Astrocyte of the spinal cord (primary cell): ENCODE results near the gene PRKG1.

Experiments
- DNase-seq: peaks from one replicate; pipeline ENCODE4 v3.0.0; 2011; ENCODE audit warnings: low read depth, low spot score
- H3K4me3 ChIP-seq: 2 replicates; pipeline ENCODE4 v1.5.1; 2011; ENCODE audit warnings: low read depth, mild to moderate bottlenecking, low read length, moderate library complexity
- in situ Hi-C: cut with HindIII; loops from 2 replicates; pipeline ENCODE4 v1.10.0; 2017; ENCODE audit warnings: low sequenced_read_pairs
- TF ChIP-seq, protein P1 (sequence below): IDR thresholded peaks from 2 replicates; pipeline ENCODE4 v1.5.1; 2012; ENCODE audit warnings: low read depth, mild to moderate bottlenecking, low read length, inconsistent platforms

The PRKG1 gene

GRCh38 chr10:52078397-52078937, 1004.2 kb downstream of the PRKG1 start:
- TF ChIP-seq, protein P1, sequence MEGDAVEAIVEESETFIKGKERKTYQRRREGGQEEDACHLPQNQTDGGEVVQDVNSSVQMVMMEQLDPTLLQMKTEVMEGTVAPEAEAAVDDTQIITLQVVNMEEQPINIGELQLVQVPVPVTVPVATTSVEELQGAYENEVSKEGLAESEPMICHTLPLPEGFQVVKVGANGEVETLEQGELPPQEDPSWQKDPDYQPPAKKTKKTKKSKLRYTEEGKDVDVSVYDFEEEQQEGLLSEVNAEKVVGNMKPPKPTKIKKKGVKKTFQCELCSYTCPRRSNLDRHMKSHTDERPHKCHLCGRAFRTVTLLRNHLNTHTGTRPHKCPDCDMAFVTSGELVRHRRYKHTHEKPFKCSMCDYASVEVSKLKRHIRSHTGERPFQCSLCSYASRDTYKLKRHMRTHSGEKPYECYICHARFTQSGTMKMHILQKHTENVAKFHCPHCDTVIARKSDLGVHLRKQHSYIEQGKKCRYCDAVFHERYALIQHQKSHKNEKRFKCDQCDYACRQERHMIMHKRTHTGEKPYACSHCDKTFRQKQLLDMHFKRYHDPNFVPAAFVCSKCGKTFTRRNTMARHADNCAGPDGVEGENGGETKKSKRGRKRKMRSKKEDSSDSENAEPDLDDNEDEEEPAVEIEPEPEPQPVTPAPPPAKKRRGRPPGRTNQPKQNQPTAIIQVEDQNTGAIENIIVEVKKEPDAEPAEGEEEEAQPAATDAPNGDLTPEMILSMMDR: no peak
- no peak for DNase-seq
- in situ Hi-C loops: no loop called here
- H3K4me3 ChIP-seq: no peak overlapping the region

DNA sequence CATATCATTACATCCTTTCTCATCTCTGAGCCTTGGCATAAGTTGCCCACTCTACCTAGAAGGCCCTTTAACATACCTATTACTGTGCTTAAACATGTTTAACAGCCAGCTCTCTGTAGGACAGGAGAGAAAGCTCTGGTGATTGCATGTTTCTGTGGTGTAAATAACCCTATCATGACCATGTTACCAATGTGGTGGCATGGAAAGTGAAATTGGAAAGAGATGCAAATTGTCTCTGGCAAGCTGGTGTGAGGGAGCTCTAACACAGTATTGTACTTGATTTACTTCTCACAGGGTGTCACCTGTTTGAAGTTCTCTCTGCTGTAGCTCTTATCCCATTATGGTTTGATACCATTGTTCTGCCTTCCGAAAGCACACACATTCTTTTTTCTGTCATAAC, 1008.0 kb downstream of the PRKG1 start:
- DNase-seq: no peak
- TF ChIP-seq, protein P1: no peak
- no peak overlapping the region for H3K4me3 ChIP-seq
- in situ Hi-C loops: no loop called here

DNA sequence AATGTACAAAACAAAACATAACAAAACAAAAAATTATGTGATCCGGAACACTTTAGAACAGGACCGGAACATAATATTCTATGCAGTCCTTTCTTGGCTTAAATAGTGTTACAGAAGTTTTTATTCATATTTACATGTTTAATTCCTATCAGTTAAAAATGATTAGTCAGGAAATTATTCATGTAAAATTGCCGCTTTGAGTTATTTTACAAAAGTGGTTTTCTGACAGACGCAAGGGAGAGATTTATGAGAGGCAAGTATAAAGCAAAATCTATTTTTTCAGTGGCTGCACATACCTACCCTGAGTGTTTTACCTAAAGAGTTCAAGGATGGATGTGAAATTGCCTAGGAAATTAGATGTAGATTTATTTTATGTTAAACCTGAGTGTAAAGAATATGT, 1009.1 kb downstream of the PRKG1 start:
- no peak for DNase-seq
- TF ChIP-seq, protein P1: no peak
- no peak overlapping the region for H3K4me3 ChIP-seq
- in situ Hi-C loops: no loop called here

- H3K4me3 ChIP-seq: no peak overlapping the region
- TF ChIP-seq, protein P1: no peak
- in situ Hi-C loops: no loop called here
- peak; percentile 1 for DNase-seq
Measured at GRCh38 chr10:52092390-52092789, 1018.1 kb downstream of the PRKG1 start.

GRCh38 chr10:52098130-52098529, 1023.8 kb downstream of the PRKG1 start:
- no peak for DNase-seq
- TF ChIP-seq, protein P1: no peak
- H3K4me3 ChIP-seq: no peak overlapping the region
- in situ Hi-C loops: no loop called here

- in situ Hi-C loops: no loop called here
- TF ChIP-seq, protein P1: no peak
- H3K4me3 ChIP-seq: no peak overlapping the region
- no peak for DNase-seq
Measured at GRCh38 chr10:52099026-52099600, 1024.8 kb downstream of the PRKG1 start.
